H9 (cell line): ENCODE measurements around the gene NR1H4. TPM values are rescaled to one million over a fixed set of nuclear protein-coding genes. Genes with fewer than 3 reads are reported as not detected.

Source experiments
- DNase-seq: peaks from one replicate; pipeline ENCODE4 v3.0.0-alpha.2; 2017
- H2AFZ ChIP-seq: one replicate; pipeline ENCODE4 v1.6.1; 2013; ENCODE audit warnings: mild to moderate bottlenecking, low read length, control low read depth, moderate library complexity
- H2AK5ac ChIP-seq: 2 replicates; pipeline ENCODE4 v1.6.1; 2013; ENCODE audit warnings: low read length, control low read depth, mixed read lengths; ENCODE audit not compliant: insufficient read length
- H2BK120ac ChIP-seq: one replicate; pipeline ENCODE4 v1.6.1; 2013; ENCODE audit warnings: low read depth, mild to moderate bottlenecking, low read length, control low read depth, inconsistent platforms; ENCODE audit not compliant: poor library complexity, severe bottlenecking
- H2BK12ac ChIP-seq: 2 replicates; pipeline ENCODE4 v1.6.1; 2013; ENCODE audit warnings: low read length, control low read depth, mixed read lengths, low read depth; ENCODE audit not compliant: insufficient read length
- H2BK15ac ChIP-seq: 2 replicates; pipeline ENCODE4 v1.6.1; 2013; ENCODE audit warnings: low read depth, low read length, control low read depth
- H2BK20ac ChIP-seq: one replicate; pipeline ENCODE4 v1.6.1; 2013; ENCODE audit warnings: low read depth, mild to moderate bottlenecking, low read length, control low read depth, inconsistent platforms; ENCODE audit not compliant: poor library complexity, severe bottlenecking
- H2BK5ac ChIP-seq: 2 replicates; pipeline ENCODE4 v1.6.1; 2013; ENCODE audit warnings: low read length, control low read depth, mixed read lengths; ENCODE audit not compliant: insufficient read length
- H3K14ac ChIP-seq: 2 replicates; pipeline ENCODE4 v1.6.1; 2013; ENCODE audit warnings: low read length, control low read depth; ENCODE audit not compliant: insufficient read depth
- H3K18ac ChIP-seq: 2 replicates; pipeline ENCODE4 v1.6.1; 2013; ENCODE audit warnings: low read depth, mild to moderate bottlenecking, mixed read lengths, low read length, control low read depth; ENCODE audit not compliant: insufficient read length
- H3K23ac ChIP-seq: 2 replicates; pipeline ENCODE4 v1.6.1; 2013; ENCODE audit warnings: low read length, control low read depth, mixed read lengths, low read depth; ENCODE audit not compliant: insufficient read length
- H3K23me2 ChIP-seq: 2 replicates; pipeline ENCODE4 v1.6.1; 2013; ENCODE audit warnings: low read depth, mild to moderate bottlenecking, mixed read lengths, low read length, control low read depth; ENCODE audit not compliant: insufficient read length, poor library complexity, severe bottlenecking
- H3K27ac ChIP-seq: 2 replicates; pipeline ENCODE4 v1.5.1; 2013; ENCODE audit warnings: low read length, control low read depth, mixed read lengths, low read depth; ENCODE audit not compliant: insufficient read length
- H3K27me3 ChIP-seq: 2 replicates; pipeline ENCODE4 v1.6.1; 2013; ENCODE audit warnings: low read length, control low read depth, inconsistent platforms; ENCODE audit not compliant: insufficient read depth
- H3K4ac ChIP-seq: 2 replicates; pipeline ENCODE4 v1.6.1; 2013; ENCODE audit warnings: low read depth, mild to moderate bottlenecking, control low read depth, inconsistent platforms, low read length, moderate library complexity
- H3K4me1 ChIP-seq: 2 replicates; pipeline ENCODE4 v1.6.1; 2013; ENCODE audit warnings: low read length, control low read depth, inconsistent platforms; ENCODE audit not compliant: insufficient read depth
- H3K4me2 ChIP-seq: 2 replicates; pipeline ENCODE4 v1.6.1; 2013; ENCODE audit warnings: low read length, control low read depth, mixed read lengths; ENCODE audit not compliant: insufficient read length, insufficient read depth
- H3K56ac ChIP-seq: 2 replicates; pipeline ENCODE4 v1.6.1; 2013; ENCODE audit warnings: low read depth, mild to moderate bottlenecking, mixed read lengths, low read length, control low read depth; ENCODE audit not compliant: insufficient read length
- H3K79me1 ChIP-seq: 2 replicates; pipeline ENCODE4 v1.6.1; 2013; ENCODE audit warnings: low read depth, mild to moderate bottlenecking, moderate library complexity, low read length, control low read depth, inconsistent platforms; ENCODE audit not compliant: insufficient read depth, poor library complexity, severe bottlenecking
- H3K79me2 ChIP-seq: 2 replicates; pipeline ENCODE4 v1.6.1; 2013; ENCODE audit warnings: low read length, control low read depth, inconsistent platforms; ENCODE audit not compliant: insufficient read depth
- H3K9ac ChIP-seq: 2 replicates; pipeline ENCODE4 v1.6.1; 2013; ENCODE audit warnings: low read length, control low read depth, mixed read lengths; ENCODE audit not compliant: insufficient read length; ENCODE audit errors: extremely low read depth
- H3K9me3 ChIP-seq: one replicate; pipeline ENCODE4 v1.6.1; 2013; ENCODE audit warnings: low read depth, low read length, inconsistent platforms; ENCODE audit not compliant: control insufficient read depth
- H3T11ph ChIP-seq: one replicate; pipeline ENCODE4 v1.6.1; 2013; ENCODE audit warnings: mild to moderate bottlenecking, low read length, control low read depth, inconsistent platforms
- H4K20me1 ChIP-seq: one replicate; pipeline ENCODE4 v1.6.1; 2013; ENCODE audit not compliant: control insufficient read depth, insufficient read length, insufficient read depth
- H4K5ac ChIP-seq: 2 replicates; pipeline ENCODE4 v1.6.1; 2013; ENCODE audit warnings: low read depth, mild to moderate bottlenecking, mixed read lengths, low read length, control low read depth; ENCODE audit not compliant: insufficient read length
- H4K8ac ChIP-seq: replicated peaks from 2 replicates; pipeline ENCODE4 v1.6.1; 2013; ENCODE audit warnings: low read length, control low read depth, mixed read lengths, low read depth; ENCODE audit not compliant: insufficient read length
- H4K91ac ChIP-seq: 2 replicates; pipeline ENCODE4 v1.6.1; 2013; ENCODE audit warnings: low read depth, mild to moderate bottlenecking, moderate library complexity, mixed read lengths, low read length, control low read depth; ENCODE audit not compliant: insufficient read length
- H3K27ac Mint-ChIP-seq, 3 experiments: 2 replicates in 2 of 3; 3 replicates in 1 of 3; pipeline ENCODE4 v1.8.0; 2020 to 2021; ENCODE audit warnings: mixed read lengths in 3 of 3, mild to moderate bottlenecking in 1 of 3, moderate library complexity in 1 of 3
- H3K27me3 Mint-ChIP-seq: 2 replicates; pipeline ENCODE4 v1.8.0; 2021; ENCODE audit warnings: low read depth, mild to moderate bottlenecking, moderate library complexity, mixed read lengths
- H3K36me3 Mint-ChIP-seq, 3 experiments: 2 replicates in 2 of 3; 3 replicates in 1 of 3; pipeline ENCODE4 v1.8.0; 2020 to 2021; ENCODE audit warnings: low read depth in 3 of 3, mixed read lengths in 3 of 3; ENCODE audit not compliant: insufficient read depth in 1 of 3
- H3K4me1 Mint-ChIP-seq, 2 experiments: 2 replicates each; pipeline ENCODE4 v1.8.0; 2020; ENCODE audit warnings: mixed read lengths in 2 of 2
- H3K4me3 Mint-ChIP-seq, 2 experiments: 2 replicates in 1 of 2; 3 replicates in 1 of 2; pipeline ENCODE4 v1.8.0; 2020 to 2021; ENCODE audit warnings: mild to moderate bottlenecking in 2 of 2, mixed read lengths in 2 of 2, moderate library complexity in 1 of 2
- H3K9me3 Mint-ChIP-seq, 2 experiments: 2 replicates in 1 of 2; 3 replicates in 1 of 2; pipeline ENCODE4 v1.8.0; 2020; ENCODE audit warnings: mild to moderate bottlenecking in 2 of 2, mixed read lengths in 2 of 2, moderate library complexity in 1 of 2
- WGBS: extraction: QIAGEN DNeasy Blood & Tissue Kit; methylation state at CpG from one replicate; pipeline ENCODE4 v1.1.7; 2013; ENCODE audit warnings: missing lambda C conversion rate, low lambda C conversion rate, mixed read lengths; ENCODE audit not compliant: insufficient read length; ENCODE audit errors: extremely low coverage; 5-methylcytosine and 5-hydroxymethylcytosine counted together
- total RNA-seq: library from RNA; stranded (reverse); gene quantifications from 2 replicates; pipeline ENCODE4 v1.2.1, GENCODE V29; 2021
- TF ChIP-seq, protein P1 (sequence below): fragments of 200-600 bp; sonication (generic); conservative IDR thresholded peaks from 3 replicates; pipeline ENCODE4 v1.8.0; 2021; ENCODE audit warnings: antibody characterized with exemption, mild to moderate bottlenecking

The NR1H4 gene
- total RNA-seq, 1 experiment from 2014 or later, result not detected

DNA sequence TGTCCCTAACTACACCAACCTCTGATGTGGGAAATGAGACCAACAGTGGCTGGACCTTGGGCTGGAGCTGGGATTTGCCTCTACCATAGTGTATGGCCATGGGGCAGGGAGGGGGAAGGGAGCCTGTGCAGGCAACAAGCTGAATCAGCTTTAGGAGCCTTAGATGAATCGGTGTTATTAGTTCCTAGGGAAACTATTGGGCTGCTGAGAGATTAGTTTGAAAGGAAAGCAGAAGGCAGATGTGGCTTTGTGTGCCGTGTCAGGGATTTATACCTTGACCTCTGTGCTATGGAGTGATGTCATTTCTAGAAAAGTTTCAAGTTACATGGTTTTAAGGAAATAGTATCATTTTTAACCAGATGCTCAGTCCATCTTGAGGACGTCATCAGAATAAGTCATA is 80.3 kb downstream of the NR1H4 start:
- Histone ChIP-seq H2BK15ac (no peak overlapping the region), H4K91ac (no peak overlapping the region), H2BK20ac (no peak overlapping the region), H3K27ac (no peak overlapping the region), H3K18ac (no peak overlapping the region), H2BK12ac (no peak overlapping the region), H3K9me3 (no peaks in the 10 kb centered on the region), H2AK5ac (no peak overlapping the region), H2AFZ (no peak overlapping the region), H3K14ac (no peak overlapping the region), H3K9ac (no peak overlapping the region), H4K8ac (no peak overlapping the region), H4K20me1 (no peaks in the 10 kb centered on the region), H3K4ac (no peak overlapping the region), H3K23me2 (no peaks in the 10 kb centered on the region), H3T11ph (no peak overlapping the region), H2BK5ac (no peak overlapping the region), H3K23ac (no peak overlapping the region), H3K27me3 (no peaks in the 10 kb centered on the region), H2BK120ac (no peak overlapping the region), H4K5ac (no peak overlapping the region), H3K4me1 (no peaks in the 10 kb centered on the region), H3K4me2 (no peak overlapping the region), H3K79me1 (no peaks in the 10 kb centered on the region), H3K79me2 (no peaks in the 10 kb centered on the region), H3K56ac (no peak overlapping the region)
- Mint-ChIP-seq H3K27me3 (no peaks in the 10 kb centered on the region), H3K36me3 (no peaks in the 10 kb centered on the region), H3K9me3 (no peaks in the 10 kb centered on the region; a peak in 1 of 5 replicates), H3K4me3 (no peak overlapping the region), H3K4me1 (no peaks in the 10 kb centered on the region), H3K27ac (peak overlapping the region in 1 of 3 experiments; percentile 54; a peak in 2 of 7 replicates)
- TF ChIP-seq, protein P1, sequence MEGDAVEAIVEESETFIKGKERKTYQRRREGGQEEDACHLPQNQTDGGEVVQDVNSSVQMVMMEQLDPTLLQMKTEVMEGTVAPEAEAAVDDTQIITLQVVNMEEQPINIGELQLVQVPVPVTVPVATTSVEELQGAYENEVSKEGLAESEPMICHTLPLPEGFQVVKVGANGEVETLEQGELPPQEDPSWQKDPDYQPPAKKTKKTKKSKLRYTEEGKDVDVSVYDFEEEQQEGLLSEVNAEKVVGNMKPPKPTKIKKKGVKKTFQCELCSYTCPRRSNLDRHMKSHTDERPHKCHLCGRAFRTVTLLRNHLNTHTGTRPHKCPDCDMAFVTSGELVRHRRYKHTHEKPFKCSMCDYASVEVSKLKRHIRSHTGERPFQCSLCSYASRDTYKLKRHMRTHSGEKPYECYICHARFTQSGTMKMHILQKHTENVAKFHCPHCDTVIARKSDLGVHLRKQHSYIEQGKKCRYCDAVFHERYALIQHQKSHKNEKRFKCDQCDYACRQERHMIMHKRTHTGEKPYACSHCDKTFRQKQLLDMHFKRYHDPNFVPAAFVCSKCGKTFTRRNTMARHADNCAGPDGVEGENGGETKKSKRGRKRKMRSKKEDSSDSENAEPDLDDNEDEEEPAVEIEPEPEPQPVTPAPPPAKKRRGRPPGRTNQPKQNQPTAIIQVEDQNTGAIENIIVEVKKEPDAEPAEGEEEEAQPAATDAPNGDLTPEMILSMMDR, result no peak
- no peak for DNase-seq
- WGBS, result no CpG with 5 or more reads among the region's 3 CpGs
